GM18505 (cell line): Measurements from ENCODE around the gene ATF7IP.

ENCODE experiments used
- ATAC-seq: cut with Tn5 transposase; IDR thresholded peaks from one replicate; pipeline ENCODE4 v1.9.1; 2021; ENCODE audit not compliant: unreplicated experiment
- POLR2A ChIP-seq: IDR thresholded peaks from 4 replicates; pipeline ENCODE4 v1.6.1; 2011; ENCODE audit warnings: borderline replicate concordance; ENCODE audit not compliant: insufficient read depth, insufficient read length; ENCODE audit errors: extremely low read depth

Gene ATF7IP

GRCh38 chr12:14514154-14514842 lies 148.8 kb downstream of the ATF7IP start:
- ATAC-seq: no peak
- no peak for TF ChIP-seq POLR2A

GRCh38 chr12:14514946-14515345 lies 149.5 kb downstream of the ATF7IP start:
- no peak for TF ChIP-seq POLR2A
- no peak for ATAC-seq

- TF ChIP-seq POLR2A: no peak
- ATAC-seq: no peak
Measured at GRCh38 chr12:14521822-14522221, 156.3 kb downstream of the ATF7IP start.

GRCh38 chr12:14525964-14526363 lies 160.5 kb downstream of the ATF7IP start:
- no peak for ATAC-seq
- no peak for TF ChIP-seq POLR2A

- no peak for ATAC-seq
- TF ChIP-seq POLR2A: no peak
Measured at GRCh38 chr12:14532152-14532551, 166.7 kb downstream of the ATF7IP start.

GRCh38 chr12:14537088-14537487 lies 171.6 kb downstream of the ATF7IP start:
- ATAC-seq: no peak
- no peak for TF ChIP-seq POLR2A

GRCh38 chr12:14540801-14541462 lies 175.4 kb downstream of the ATF7IP start:
- no peak for TF ChIP-seq POLR2A
- ATAC-seq: no peak

GRCh38 chr12:14545144-14546124 lies 180.0 kb downstream of the ATF7IP start:
- ATAC-seq: no peak
- no peak for TF ChIP-seq POLR2A

GRCh38 chr12:14547571-14547970 lies 182.1 kb downstream of the ATF7IP start:
- no peak for TF ChIP-seq POLR2A
- ATAC-seq: no peak

- no peak for TF ChIP-seq POLR2A
- no peak for ATAC-seq
Measured at GRCh38 chr12:14548609-14549008, 183.1 kb downstream of the ATF7IP start.
